ENCODE results near the gene CLDN9. TPM values are rescaled to one million over a fixed set of nuclear protein-coding genes. Genes with fewer than 3 reads are reported as not detected.

CLDN9 gene
- total and polyA plus RNA-seq, 12 donors, result 0.19 to 3.2 (median 0.90) TPM

GRCh38 chr16:2981177-2981898 is 31.4 kb upstream of the CLDN9 start:
- Histone ChIP-seq H3K27ac (peak overlapping the region in 3 of 10 donors; percentile 82 to 97 (median 88)), H3K36me3 (no peaks in the 10 kb centered on the region), H3K9me3 (no peaks in the 10 kb centered on the region), H3K4me3 (peak overlapping the region in 9 of 10 donors; percentile 73 to 89 (median 85)), H3K4me1 (peaks cover 3 to 48% (median 33%) of the 10 kb centered on the region in 9 donors), H3K27me3 (peaks cover 0 to 12% (median 7%) of the 10 kb centered on the region in 7 donors)
- intact Hi-C loops (cut with DNase I), result loop anchor here in 2 of 10 donors (2.0 to 5.0 kb wide), 2 partner anchors 19 to 54 kb away; no protein-coding TSS in a partner anchor
- TF ChIP-seq CTCF (IDR thresholded peaks at IDR 0.05), result no peak
- ATAC-seq (no peak), DNase-seq (no peak)
- 38 to 44% methylated on average over 33 of the region's 33 CpGs for WGBS, 2 donors

GRCh38 chr16:2981899-2982250 is 30.8 kb upstream of the CLDN9 start:
- H3K27ac ChIP-seq, result no peak overlapping the region
- H3K4me3 ChIP-seq, result no peak overlapping the region
- no peak for DNase-seq
- intact Hi-C loops (cut with DNase I), result loop anchor here in 2 of 10 donors (2.0 to 5.0 kb wide), 2 partner anchors 19 to 55 kb away; no protein-coding TSS in a partner anchor
- peaks cover 0 to 14% (median 7%) of the 10 kb centered on the region in 7 donors for H3K27me3 ChIP-seq
- H3K4me1 ChIP-seq, result peaks cover 3 to 50% (median 33%) of the 10 kb centered on the region in 9 donors
- ATAC-seq, result no peak
- TF ChIP-seq CTCF (IDR thresholded peaks at IDR 0.05), result no peak
- WGBS, 2 donors, result 67 to 68% methylated on average over 4 of the region's 4 CpGs
- H3K9me3 ChIP-seq, result no peaks in the 10 kb centered on the region
- H3K36me3 ChIP-seq, result no peaks in the 10 kb centered on the region

GRCh38 chr16:2982402-2982801 is 30.3 kb upstream of the CLDN9 start:
- intact Hi-C loops (cut with DNase I), result loop anchor here in 1 of 10 donors (5.0 kb wide), 1 partner anchor 55 kb away; no protein-coding TSS in a partner anchor
- 88 to 89% methylated on average over 5 of the region's 5 CpGs for WGBS, 2 donors
- no peaks in the 10 kb centered on the region for H3K9me3 ChIP-seq
- DNase-seq (no peak), ATAC-seq (no peak)
- no peak overlapping the region for H3K27ac ChIP-seq
- peaks cover 0 to 19% (median 7%) of the 10 kb centered on the region in 7 donors for H3K27me3 ChIP-seq
- H3K4me3 ChIP-seq, result no peak overlapping the region
- no peaks in the 10 kb centered on the region for H3K36me3 ChIP-seq
- H3K4me1 ChIP-seq, result peaks cover 3 to 50% (median 33%) of the 10 kb centered on the region in 9 donors
- TF ChIP-seq CTCF (IDR thresholded peaks at IDR 0.05), result no peak

GRCh38 chr16:2983706-2984136 is 29.0 kb upstream of the CLDN9 start:
- ATAC-seq (peak in 7 of 8 donors; percentile 12 to 50 (median 38)), DNase-seq (peak; percentile 72 to 85)
- H3K4me1 ChIP-seq, result peaks cover 3 to 50% (median 33%) of the 10 kb centered on the region in 9 donors
- intact Hi-C loops (cut with DNase I), result loop anchor here in 1 of 10 donors (5.0 kb wide), 1 partner anchor 56 kb away; no protein-coding TSS in a partner anchor
- peak overlapping the region in 1 of 10 donors; percentile 3 for H3K27ac ChIP-seq
- H3K27me3 ChIP-seq, result peaks cover 0 to 31% (median 14%) of the 10 kb centered on the region in 7 donors
- TF ChIP-seq CTCF (IDR thresholded peaks at IDR 0.05), result peak; percentile 93 to 99 (median 96)
- H3K36me3 ChIP-seq, result no peaks in the 10 kb centered on the region
- WGBS, 2 donors, result 10 to 11% methylated on average over 42 of the region's 42 CpGs
- H3K9me3 ChIP-seq, result no peaks in the 10 kb centered on the region
- H3K4me3 ChIP-seq, result peak overlapping the region in 6 of 10 donors; percentile 11 to 37 (median 32)
